ENCODE data around the gene CHD9NB.
"Not testable (repeated sequence)": the region's sequence is repeated elsewhere in the genome, so short reads cannot be mapped to it uniquely, and the experiment has no call there.

CHD9NB gene

DNA sequence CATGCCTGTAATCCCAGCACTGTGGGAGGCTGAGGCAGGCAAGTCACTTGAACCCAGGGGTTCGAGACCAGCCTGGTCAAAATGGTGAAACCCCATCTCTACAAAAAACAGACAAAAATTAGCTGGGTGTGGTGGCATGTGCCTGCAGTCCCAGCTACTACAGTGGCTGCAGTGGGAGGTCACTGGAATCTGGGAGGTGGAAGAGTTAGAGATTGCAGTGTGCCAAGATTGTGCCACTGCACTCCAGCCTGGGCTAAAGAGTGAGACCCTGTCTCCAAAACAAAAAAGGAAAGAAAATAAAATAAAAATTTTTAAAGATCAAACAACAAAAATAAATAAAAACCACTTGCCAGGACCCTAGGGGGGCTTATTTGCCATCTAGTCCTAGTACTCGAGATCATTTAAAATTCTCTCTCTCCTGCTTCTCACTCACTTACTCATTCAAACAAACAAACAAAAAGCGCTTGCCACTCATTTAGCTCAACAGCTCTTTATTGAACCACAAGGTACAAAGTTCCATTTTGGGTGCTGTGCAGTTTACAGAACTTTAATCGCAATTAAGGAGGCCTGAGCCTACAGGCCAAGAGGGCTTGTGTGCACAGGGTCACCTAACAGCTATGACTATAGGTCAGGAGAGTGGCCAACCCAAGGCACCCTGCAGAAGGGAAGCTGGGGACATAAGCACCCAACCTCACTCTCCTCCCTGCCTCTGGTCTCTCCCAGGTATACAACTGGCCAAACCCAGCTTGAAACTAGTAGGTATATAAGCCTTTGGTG lies 4.4 kb downstream of the CHD9NB start:
- TF ChIP-seq, protein P1, sequence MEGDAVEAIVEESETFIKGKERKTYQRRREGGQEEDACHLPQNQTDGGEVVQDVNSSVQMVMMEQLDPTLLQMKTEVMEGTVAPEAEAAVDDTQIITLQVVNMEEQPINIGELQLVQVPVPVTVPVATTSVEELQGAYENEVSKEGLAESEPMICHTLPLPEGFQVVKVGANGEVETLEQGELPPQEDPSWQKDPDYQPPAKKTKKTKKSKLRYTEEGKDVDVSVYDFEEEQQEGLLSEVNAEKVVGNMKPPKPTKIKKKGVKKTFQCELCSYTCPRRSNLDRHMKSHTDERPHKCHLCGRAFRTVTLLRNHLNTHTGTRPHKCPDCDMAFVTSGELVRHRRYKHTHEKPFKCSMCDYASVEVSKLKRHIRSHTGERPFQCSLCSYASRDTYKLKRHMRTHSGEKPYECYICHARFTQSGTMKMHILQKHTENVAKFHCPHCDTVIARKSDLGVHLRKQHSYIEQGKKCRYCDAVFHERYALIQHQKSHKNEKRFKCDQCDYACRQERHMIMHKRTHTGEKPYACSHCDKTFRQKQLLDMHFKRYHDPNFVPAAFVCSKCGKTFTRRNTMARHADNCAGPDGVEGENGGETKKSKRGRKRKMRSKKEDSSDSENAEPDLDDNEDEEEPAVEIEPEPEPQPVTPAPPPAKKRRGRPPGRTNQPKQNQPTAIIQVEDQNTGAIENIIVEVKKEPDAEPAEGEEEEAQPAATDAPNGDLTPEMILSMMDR (IDR thresholded peaks at IDR 0.05; ENCODE audit: borderline replicate concordance, insufficient read depth, low read depth, low read length): no peak
- no peak overlapping the region for H3K4me3 ChIP-seq (ENCODE audit: low read depth, low read length)

DNA sequence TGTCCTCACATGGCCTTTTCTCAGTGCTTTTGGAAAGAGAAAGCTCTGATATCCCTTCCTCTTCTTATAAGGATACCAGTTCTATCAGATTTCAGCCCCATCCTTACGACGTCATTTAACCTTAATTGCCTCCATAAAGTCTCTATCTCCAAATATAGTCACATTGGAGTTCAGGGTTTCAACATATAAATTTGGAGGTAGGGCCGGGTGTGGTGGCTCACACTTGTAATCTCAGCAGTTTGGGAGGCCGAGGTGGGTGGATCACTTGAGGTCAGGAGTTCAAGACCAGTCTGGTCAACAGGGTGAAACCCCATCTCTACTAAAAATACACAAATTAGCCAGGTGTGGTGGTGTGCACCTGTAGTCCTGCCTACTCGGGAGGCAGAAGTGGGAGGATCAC lies 5.2 kb downstream of the CHD9NB start:
- not testable (repeated sequence) for H3K4me3 ChIP-seq (ENCODE audit: low read depth, low read length)

DNA sequence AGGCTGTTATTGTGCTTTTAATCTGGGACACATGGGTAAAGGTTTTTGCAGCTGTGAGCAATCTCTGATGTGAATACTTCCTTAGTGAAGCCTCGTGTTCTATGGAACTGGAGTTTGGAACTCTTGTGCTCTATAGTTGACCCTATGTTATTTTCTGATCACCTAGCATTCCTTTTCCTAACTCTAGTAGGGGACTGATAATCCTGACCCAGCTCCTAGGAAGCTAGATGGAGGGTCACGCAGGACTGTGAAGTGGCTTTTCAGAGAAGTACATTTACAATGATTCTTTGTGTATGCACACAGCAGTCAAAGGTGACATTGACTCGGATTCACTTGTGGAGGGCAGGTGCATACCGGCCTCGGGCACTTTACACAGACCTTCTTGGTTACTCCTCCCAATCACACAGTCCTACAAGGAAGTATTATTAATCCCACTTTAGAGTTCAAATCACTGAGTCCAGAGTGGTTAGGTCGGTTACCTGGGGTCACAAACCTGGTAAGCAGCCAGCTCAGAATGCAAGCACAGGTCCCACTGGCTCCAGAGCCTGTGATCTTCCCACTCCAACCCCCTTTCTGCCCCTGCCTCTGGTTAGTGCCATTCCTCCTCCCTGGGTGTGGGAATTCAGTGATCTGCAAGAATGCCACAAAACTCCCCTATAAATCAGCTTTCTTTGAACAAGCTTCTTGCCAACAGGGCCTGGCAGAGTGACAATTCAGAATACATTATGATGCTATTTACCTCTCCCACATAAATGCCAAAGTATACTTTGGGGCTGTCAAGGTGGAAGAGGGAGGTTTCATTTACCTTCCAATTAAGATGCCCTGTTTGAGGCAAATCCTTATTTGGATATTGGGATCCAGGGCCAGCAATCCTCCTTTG lies 7.1 kb downstream of the CHD9NB start:
- TF ChIP-seq, protein P1 (IDR thresholded peaks at IDR 0.05; ENCODE audit: borderline replicate concordance, insufficient read depth, low read depth, low read length): no peak
- no peak overlapping the region for H3K4me3 ChIP-seq (ENCODE audit: low read depth, low read length)

DNA sequence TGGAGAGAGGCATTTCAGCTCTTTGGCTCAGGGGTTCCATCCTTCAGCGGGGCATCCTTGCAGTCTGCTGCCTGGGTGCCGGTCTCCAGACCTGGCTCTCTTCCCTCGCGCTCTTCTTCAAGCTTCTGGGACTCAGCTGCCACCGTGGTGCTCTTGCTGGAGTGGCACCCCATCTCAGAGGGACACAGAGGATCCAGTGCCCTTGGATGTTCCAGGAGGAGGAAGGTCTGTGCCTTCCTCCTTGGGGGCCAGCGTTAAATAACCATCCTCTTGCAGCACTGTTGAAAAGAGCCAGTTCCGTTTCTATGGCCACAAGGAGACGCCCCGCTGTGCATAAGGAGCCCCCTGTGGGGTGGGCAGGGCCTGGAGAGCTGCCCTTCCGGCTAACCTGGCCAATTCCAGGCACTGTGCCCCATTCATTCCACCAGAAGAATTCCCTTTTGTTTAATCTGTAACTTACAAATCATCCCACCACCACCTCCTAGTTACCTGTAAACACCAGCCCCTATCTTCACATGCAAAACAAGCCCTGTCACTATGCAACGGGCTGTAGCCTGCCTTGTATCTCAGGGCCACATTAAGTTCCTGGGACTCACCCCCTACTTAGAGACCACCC lies 8.6 kb downstream of the CHD9NB start:
- no peak overlapping the region for H3K4me3 ChIP-seq (ENCODE audit: low read depth, low read length)
- TF ChIP-seq, protein P1 (IDR thresholded peaks at IDR 0.05; ENCODE audit: borderline replicate concordance, insufficient read depth, low read depth, low read length): no peak

DNA sequence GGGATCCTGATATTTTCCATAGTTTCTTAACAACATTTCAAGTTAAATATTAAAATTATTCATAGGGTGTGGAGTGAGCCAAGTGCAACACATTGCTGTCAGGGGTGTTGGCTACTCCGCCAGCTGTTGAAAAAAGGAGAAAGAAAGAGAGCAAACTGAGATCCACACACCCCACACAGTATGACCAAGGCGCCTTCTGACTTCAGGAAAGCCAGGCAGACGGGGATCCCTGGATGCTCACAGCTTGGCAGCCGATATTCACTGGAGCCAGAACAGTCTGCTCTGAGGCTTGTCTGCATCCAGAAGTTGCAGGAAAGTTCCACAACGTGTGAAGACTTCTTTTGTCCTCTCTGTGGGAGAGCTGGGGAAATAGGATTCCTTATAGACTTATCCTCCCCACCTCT lies 9.3 kb downstream of the CHD9NB start:
- no peak overlapping the region for H3K4me3 ChIP-seq (ENCODE audit: low read depth, low read length)
- TF ChIP-seq, protein P1 (IDR thresholded peaks at IDR 0.05; ENCODE audit: borderline replicate concordance, insufficient read depth, low read depth, low read length): no peak

DNA sequence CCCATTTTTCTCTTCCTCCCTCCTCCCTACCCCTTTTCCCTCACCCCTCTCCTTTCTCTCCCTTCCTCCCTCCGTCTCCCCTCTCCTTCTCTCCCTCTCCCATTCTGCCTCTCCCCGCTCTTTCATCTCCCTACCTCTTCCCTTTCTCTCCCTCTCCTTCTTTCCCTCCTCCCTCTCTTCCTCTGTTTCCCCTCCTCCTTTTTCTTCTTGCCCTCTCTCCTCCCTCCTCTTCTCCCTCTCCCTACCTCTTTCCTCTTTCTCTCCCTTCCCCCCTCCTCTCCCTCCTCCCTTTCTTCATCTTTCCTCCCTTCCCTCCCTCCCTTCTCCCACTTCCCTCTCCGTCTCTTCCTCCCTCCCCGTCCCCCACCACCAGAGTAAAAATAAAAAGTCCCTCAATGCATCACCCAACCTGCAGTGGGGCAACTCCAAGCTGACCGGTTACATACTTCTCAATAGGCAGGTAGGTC lies 10.4 kb downstream of the CHD9NB start:
- TF ChIP-seq, protein P1 (IDR thresholded peaks at IDR 0.05; ENCODE audit: borderline replicate concordance, insufficient read depth, low read depth, low read length): no peak
- H3K4me3 ChIP-seq (ENCODE audit: low read depth, low read length): no peak overlapping the region

DNA sequence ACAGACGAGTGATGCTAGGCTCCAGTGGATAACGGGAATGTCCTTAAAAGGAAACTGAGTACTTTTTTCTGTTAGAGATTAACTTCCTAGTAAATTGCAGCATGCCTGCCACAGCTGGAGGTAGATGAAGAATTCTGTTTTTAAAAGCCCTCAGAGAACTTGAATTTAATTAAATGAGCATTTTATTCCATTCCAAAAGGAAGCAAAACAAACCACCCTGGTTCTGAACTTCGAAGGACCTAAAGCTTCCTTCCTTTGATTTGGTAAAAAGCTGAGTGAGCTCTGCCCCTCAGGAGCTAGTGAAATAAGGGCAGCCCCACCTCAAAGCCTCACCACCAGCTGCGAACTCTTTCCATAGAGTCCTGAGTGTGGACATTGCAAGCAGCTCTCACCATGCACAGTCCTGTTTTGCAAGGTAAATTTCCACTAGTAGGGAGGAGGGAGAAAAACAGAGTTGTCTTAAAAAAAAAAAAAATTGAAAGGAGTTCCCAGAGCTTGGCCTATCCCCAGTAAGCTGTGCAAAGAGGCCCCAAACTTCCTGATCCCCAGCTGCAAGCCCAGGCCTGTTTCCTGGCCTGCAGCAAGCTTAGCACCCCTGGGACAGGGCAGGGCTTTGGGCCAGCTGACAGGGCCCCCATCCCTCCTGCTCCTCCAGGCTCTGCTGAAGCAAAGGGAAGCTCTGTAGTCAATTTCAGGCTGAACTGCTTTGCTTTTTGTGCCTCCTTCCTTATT lies 11.2 kb downstream of the CHD9NB start:
- TF ChIP-seq, protein P1 (IDR thresholded peaks at IDR 0.05; ENCODE audit: borderline replicate concordance, insufficient read depth, low read depth, low read length): no peak
- H3K4me3 ChIP-seq (ENCODE audit: low read depth, low read length): no peak overlapping the region
